MM.1S (cell line): ENCODE data around the gene SPATC1L.

Source experiments
- DNase-seq: peaks from one replicate; pipeline ENCODE4 v3.0.0-alpha.2; 2015
- H2AFZ ChIP-seq: fragments of 300-600 bp; sonication (generic); 2 replicates; pipeline ENCODE4 v1.6.0; 2016; ENCODE audit warnings: antibody characterized with exemption, low read length
- H3F3A ChIP-seq: fragments of 300-600 bp; sonication (generic); 2 replicates; pipeline ENCODE4 v1.6.1; 2016; ENCODE audit warnings: mild to moderate bottlenecking, antibody characterized with exemption, low read length, moderate library complexity, mixed read lengths; ENCODE audit not compliant: insufficient read depth
- H3K27ac ChIP-seq: fragments of 300-600 bp; sonication (generic); 2 replicates; pipeline ENCODE4 v1.5.1; 2016; ENCODE audit warnings: mild to moderate bottlenecking, low read length
- H3K27me3 ChIP-seq: fragments of 300-600 bp; sonication (generic); replicated peaks from 2 replicates; pipeline ENCODE4 v1.6.0; 2016; ENCODE audit warnings: low read length; ENCODE audit not compliant: insufficient read depth
- H3K36me3 ChIP-seq: fragments of 300-600 bp; sonication (generic); replicated peaks from 2 replicates; pipeline ENCODE4 v1.6.1; 2016; ENCODE audit warnings: mild to moderate bottlenecking, low read length, mixed read lengths; ENCODE audit not compliant: insufficient read depth
- H3K4me1 ChIP-seq: fragments of 300-600 bp; sonication (generic); 2 replicates; pipeline ENCODE4 v1.6.1; 2016; ENCODE audit warnings: low read length, mixed read lengths
- H3K4me2 ChIP-seq: fragments of 300-600 bp; sonication (generic); 2 replicates; pipeline ENCODE4 v1.6.0; 2016; ENCODE audit warnings: low read depth, low read length
- H3K4me3 ChIP-seq: fragments of 300-600 bp; sonication (generic); 2 replicates; pipeline ENCODE4 v1.5.1; 2016; ENCODE audit warnings: low read length, mixed read lengths
- H3K79me2 ChIP-seq: fragments of 300-600 bp; sonication (generic); 2 replicates; pipeline ENCODE4 v1.6.1; 2016; ENCODE audit warnings: mixed run types, low read length, mixed read lengths
- H3K9ac ChIP-seq: fragments of 300-600 bp; sonication (generic); 2 replicates; pipeline ENCODE4 v1.6.1; 2016; ENCODE audit warnings: low read length, mixed read lengths
- H3K9me2 ChIP-seq: fragments of 300-600 bp; sonication (generic); replicated peaks from 2 replicates; pipeline ENCODE4 v1.6.1; 2016; ENCODE audit warnings: mild to moderate bottlenecking, low read length, mixed read lengths; ENCODE audit not compliant: insufficient read depth
- H3K9me3 ChIP-seq: fragments of 300-600 bp; sonication (generic); replicated peaks from 2 replicates; pipeline ENCODE4 v1.6.1; 2016; ENCODE audit warnings: mild to moderate bottlenecking, low read length, mixed read lengths; ENCODE audit not compliant: insufficient read depth
- H4K20me1 ChIP-seq: fragments of 300-600 bp; sonication (generic); 2 replicates; pipeline ENCODE4 v1.6.1; 2016; ENCODE audit warnings: mild to moderate bottlenecking, low read length, moderate library complexity, mixed read lengths; ENCODE audit not compliant: insufficient read depth
- CTCF ChIP-seq: fragments of 300-600 bp; sonication (generic); IDR thresholded peaks from 2 replicates; pipeline ENCODE4 v1.5.1; 2016; ENCODE audit warnings: antibody characterized with exemption, low read length, mixed read lengths
- EZH2 ChIP-seq: fragments of 300-600 bp; sonication (generic); optimal IDR thresholded peaks from 2 replicates; pipeline ENCODE3; 2017; ENCODE audit warnings: low read depth, mild to moderate bottlenecking, antibody characterized with exemption, low read length, mixed read lengths
- EZH2phosphoT487 ChIP-seq: fragments of 300-600 bp; sonication (generic); IDR thresholded peaks from 2 replicates; pipeline ENCODE4 v1.6.1; 2018; ENCODE audit warnings: antibody characterized with exemption, low read length

SPATC1L gene

GRCh38 chr21:46182548-46183336, 1.5 kb downstream of the SPATC1L start:
- no peak for DNase-seq
- no peak overlapping the region for H3K4me3 ChIP-seq

GRCh38 chr21:46181953-46182547, 2.2 kb downstream of the SPATC1L start:
- no peak for TF ChIP-seq CTCF
- TF ChIP-seq EZH2phosphoT487: no peak
- TF ChIP-seq EZH2: no peak
- H3K79me2 ChIP-seq: 0 out of 2 replicates have a peak, but pooled peaks cover 3% of the 10 kb centered on the region
- H3K27me3 ChIP-seq: no peaks in the 10 kb centered on the region
- H3K4me3 ChIP-seq: no peak overlapping the region
- H3K27ac ChIP-seq: no peak overlapping the region
- no peaks in the 10 kb centered on the region for H3K36me3 ChIP-seq
- H2AFZ ChIP-seq: no peak overlapping the region
- H3K9me2 ChIP-seq: no peaks in the 10 kb centered on the region
- H3K9ac ChIP-seq: no peak overlapping the region
- 0 out of 2 replicates have a peak, but pooled peaks cover 10% of the 10 kb centered on the region for H3F3A ChIP-seq
- H3K4me2 ChIP-seq: no peak overlapping the region
- H3K9me3 ChIP-seq: no peaks in the 10 kb centered on the region
- no peak for DNase-seq
- no peaks in the 10 kb centered on the region for H4K20me1 ChIP-seq
- H3K4me1 ChIP-seq: peaks cover 12% of the 10 kb centered on the region

More at GRCh38 chr21:46182548-46183336, 1.5 kb downstream of the SPATC1L start:
- H3K36me3 ChIP-seq: no peaks in the 10 kb centered on the region
- 0 out of 2 replicates have a peak, but pooled peaks cover 10% of the 10 kb centered on the region for H3F3A ChIP-seq
- H3K79me2 ChIP-seq: 0 out of 2 replicates have a peak, but pooled peaks cover 3% of the 10 kb centered on the region
- H3K9me3 ChIP-seq: no peaks in the 10 kb centered on the region
- no peak overlapping the region for H3K4me2 ChIP-seq
- no peaks in the 10 kb centered on the region for H3K9me2 ChIP-seq
- no peak overlapping the region for H2AFZ ChIP-seq
- no peaks in the 10 kb centered on the region for H3K27me3 ChIP-seq
- H3K4me1 ChIP-seq: peaks cover 12% of the 10 kb centered on the region
- no peaks in the 10 kb centered on the region for H4K20me1 ChIP-seq
- no peak overlapping the region for H3K27ac ChIP-seq
- no peak for TF ChIP-seq CTCF
- TF ChIP-seq EZH2phosphoT487: no peak
- no peak for TF ChIP-seq EZH2
- no peak overlapping the region for H3K9ac ChIP-seq

- no peak overlapping the region for H3K27ac ChIP-seq
- TF ChIP-seq CTCF: no peak
- TF ChIP-seq EZH2phosphoT487: no peak
- no peak for TF ChIP-seq EZH2
Measured at GRCh38 chr21:46181436-46181835, 2.8 kb downstream of the SPATC1L start.

More at GRCh38 chr21:46181436-46181835, 2.8 kb downstream of the SPATC1L start:
- H3K9me2 ChIP-seq: no peaks in the 10 kb centered on the region
- no peak overlapping the region for H3K9ac ChIP-seq
- peaks cover 12% of the 10 kb centered on the region for H3K4me1 ChIP-seq
- 0 out of 2 replicates have a peak, but pooled peaks cover 3% of the 10 kb centered on the region for H3K79me2 ChIP-seq
- no peaks in the 10 kb centered on the region for H3K9me3 ChIP-seq
- H3K4me2 ChIP-seq: no peak overlapping the region
- no peak overlapping the region for H3K4me3 ChIP-seq
- no peaks in the 10 kb centered on the region for H4K20me1 ChIP-seq
- DNase-seq: no peak
- H3K27me3 ChIP-seq: no peaks in the 10 kb centered on the region
- no peaks in the 10 kb centered on the region for H3K36me3 ChIP-seq
- H2AFZ ChIP-seq: no peak overlapping the region
- 0 out of 2 replicates have a peak, but pooled peaks cover 10% of the 10 kb centered on the region for H3F3A ChIP-seq
